WTC11 (cell line): ENCODE results near the gene KCNJ1. TPM values are rescaled to one million over a fixed set of nuclear protein-coding genes. Genes with fewer than 3 reads are reported as not detected.

ENCODE experiments used
- ATAC-seq: fragments of 200-7000 bp; cut with Tn5 transposase; 2 replicates; pipeline ENCODE4 v1.10.0; 2021; ENCODE audit warnings: mild to moderate bottlenecking, moderate library complexity
- CTCF ChIA-PET: fragments of 300-600 bp; sonication (Branson Sonifier 250); formaldehyde crosslinking; loops from one replicate; lab custom pipeline; 2021; ENCODE audit warnings: antibody characterized with exemption; lab: Charles Lee
- POLR2A ChIA-PET: fragments of 350-600 bp; sonication (Branson Sonifier 250); formaldehyde crosslinking; loops from one replicate; lab custom pipeline; 2021; ENCODE audit warnings: antibody characterized with exemption; lab: Charles Lee
- DNase-seq: peaks from one replicate; pipeline ENCODE4 v3.0.0; 2021; ENCODE audit warnings: low spot score
- H3K27ac Mint-ChIP-seq: 2 replicates; pipeline ENCODE4 v1.8.0; 2021; ENCODE audit warnings: mixed read lengths
- H3K27me3 Mint-ChIP-seq: 2 replicates; pipeline ENCODE4 v1.8.0; 2021; ENCODE audit warnings: low read depth, mild to moderate bottlenecking, moderate library complexity, mixed read lengths
- H3K36me3 Mint-ChIP-seq: 2 replicates; pipeline ENCODE4 v1.8.0; 2021; ENCODE audit warnings: mixed read lengths
- H3K4me1 Mint-ChIP-seq: 2 replicates; pipeline ENCODE4 v1.8.0; 2022; ENCODE audit warnings: mixed read lengths
- H3K4me3 Mint-ChIP-seq: 2 replicates; pipeline ENCODE4 v1.8.0; 2021; ENCODE audit warnings: mild to moderate bottlenecking, moderate library complexity, mixed read lengths
- H3K9me3 Mint-ChIP-seq: 2 replicates; pipeline ENCODE4 v1.8.0; 2021; ENCODE audit warnings: mixed read lengths
- AR ChIP-seq: fragments of 250-450 bp; sonication (Bioruptor Pico); IDR thresholded peaks from 2 replicates; pipeline ENCODE4 v1.9.0; 2021; ENCODE audit warnings: mild to moderate bottlenecking
- ATF1 ChIP-seq: sonication (generic); formaldehyde crosslinking; IDR thresholded peaks from 2 replicates; pipeline ENCODE4 v1.8.1; 2023; ENCODE audit warnings: mild to moderate bottlenecking, moderate library complexity, missing genetic modification reagents
- CTCF ChIP-seq: fragments of 200-600 bp; IDR thresholded peaks from 2 replicates; pipeline ENCODE4 v1.8.0; 2022; ENCODE audit warnings: antibody characterized with exemption
- FOXP1 ChIP-seq: sonication (generic); formaldehyde crosslinking; IDR thresholded peaks from 2 replicates; pipeline ENCODE4 v1.8.0; 2022; ENCODE audit warnings: missing genetic modification reagents, mild to moderate bottlenecking, moderate library complexity, borderline replicate concordance
- FOXP4 ChIP-seq: sonication (generic); formaldehyde crosslinking; IDR thresholded peaks from 2 replicates; pipeline ENCODE4 v1.8.0; 2022; ENCODE audit warnings: mild to moderate bottlenecking, missing genetic modification reagents
- MXD4 ChIP-seq: fragments of 250-450 bp; sonication (Bioruptor Pico); IDR thresholded peaks from 2 replicates; pipeline ENCODE4 v1.8.0; 2021; ENCODE audit warnings: mild to moderate bottlenecking, moderate library complexity, borderline replicate concordance
- NR3C1 ChIP-seq: sonication (generic); formaldehyde crosslinking; conservative IDR thresholded peaks from 2 replicates; pipeline ENCODE4 v1.8.1; 2023; ENCODE audit warnings: low read depth, mild to moderate bottlenecking, missing genetic modification reagents
- PRRX2 ChIP-seq: fragments of 250-450 bp; sonication (Bioruptor Pico); IDR thresholded peaks from 2 replicates; pipeline ENCODE4 v1.8.0; 2021; ENCODE audit warnings: mild to moderate bottlenecking
- TEAD4 ChIP-seq: sonication (generic); formaldehyde crosslinking; IDR thresholded peaks from 2 replicates; pipeline ENCODE4 v1.8.0; 2022; ENCODE audit warnings: mild to moderate bottlenecking, missing genetic modification reagents
- TP53 ChIP-seq: sonication (generic); formaldehyde crosslinking; IDR thresholded peaks from 2 replicates; pipeline ENCODE4 v1.8.1; 2023; ENCODE audit warnings: mild to moderate bottlenecking, missing genetic modification reagents
- ZNF396 ChIP-seq: fragments of 250-450 bp; sonication (Bioruptor Pico); IDR thresholded peaks from 2 replicates; pipeline ENCODE4 v1.8.0; 2021; ENCODE audit warnings: mild to moderate bottlenecking, moderate library complexity, borderline replicate concordance
- total RNA-seq: library from RNA; stranded (reverse); gene quantifications from 3 replicates; pipeline ENCODE4 v1.2.3, GENCODE V29; 2021
- TF ChIP-seq, protein P1 (sequence below): sonication (generic); formaldehyde crosslinking; conservative IDR thresholded peaks from 2 replicates; pipeline ENCODE4 v1.8.1; 2022; ENCODE audit warnings: mild to moderate bottlenecking, missing genetic modification reagents
- TF ChIP-seq, protein P2 (sequence below): sonication (generic); formaldehyde crosslinking; conservative IDR thresholded peaks from 2 replicates; pipeline ENCODE4 v1.8.1; 2023; ENCODE audit warnings: mild to moderate bottlenecking, low read depth, missing genetic modification reagents, moderate library complexity
- TF ChIP-seq, protein P3 (sequence below): fragments of 250-450 bp; sonication (Bioruptor Pico); IDR thresholded peaks from 2 replicates; pipeline ENCODE4 v1.9.0; 2021; ENCODE audit warnings: mild to moderate bottlenecking, borderline replicate concordance

Gene KCNJ1
- total RNA-seq, 1 experiment from 2014 or later: 0.24 TPM

DNA sequence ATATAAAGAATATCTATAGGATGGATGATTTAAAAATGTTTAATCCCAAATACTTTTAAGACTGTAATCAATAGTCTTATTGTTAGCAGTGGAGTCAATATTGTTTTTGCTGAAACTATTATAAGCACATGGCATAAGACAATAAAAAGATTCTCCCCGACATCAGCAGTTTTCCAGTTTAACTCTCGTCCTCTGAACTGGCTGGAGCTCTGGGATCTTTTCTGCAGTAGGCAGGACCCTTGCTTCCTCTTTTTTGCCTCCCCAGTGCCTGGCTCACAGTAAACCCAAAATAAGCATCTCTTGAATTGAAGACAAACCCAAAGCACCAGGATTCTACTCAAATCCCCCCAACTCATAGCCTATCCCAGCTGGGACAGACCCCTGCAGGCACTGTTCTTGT is 32.9 kb downstream of the KCNJ1 start (continued):
- TF ChIP-seq MXD4 (no peak), TP53 (CRISPR knock-in tag) (no peak), FOXP1 (CRISPR knock-in tag) (no peak), NR3C1 (CRISPR knock-in tag) (no peak), ATF1 (CRISPR knock-in tag) (no peak), FOXP4 (CRISPR knock-in tag) (no peak), TEAD4 (CRISPR knock-in tag) (no peak), PRRX2 (CRISPR knock-in tag) (no peak)
- TF ChIP-seq, protein P1, sequence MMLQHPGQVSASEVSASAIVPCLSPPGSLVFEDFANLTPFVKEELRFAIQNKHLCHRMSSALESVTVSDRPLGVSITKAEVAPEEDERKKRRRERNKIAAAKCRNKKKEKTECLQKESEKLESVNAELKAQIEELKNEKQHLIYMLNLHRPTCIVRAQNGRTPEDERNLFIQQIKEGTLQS (CRISPR knock-in tag): no peak
- TF ChIP-seq, protein P2, sequence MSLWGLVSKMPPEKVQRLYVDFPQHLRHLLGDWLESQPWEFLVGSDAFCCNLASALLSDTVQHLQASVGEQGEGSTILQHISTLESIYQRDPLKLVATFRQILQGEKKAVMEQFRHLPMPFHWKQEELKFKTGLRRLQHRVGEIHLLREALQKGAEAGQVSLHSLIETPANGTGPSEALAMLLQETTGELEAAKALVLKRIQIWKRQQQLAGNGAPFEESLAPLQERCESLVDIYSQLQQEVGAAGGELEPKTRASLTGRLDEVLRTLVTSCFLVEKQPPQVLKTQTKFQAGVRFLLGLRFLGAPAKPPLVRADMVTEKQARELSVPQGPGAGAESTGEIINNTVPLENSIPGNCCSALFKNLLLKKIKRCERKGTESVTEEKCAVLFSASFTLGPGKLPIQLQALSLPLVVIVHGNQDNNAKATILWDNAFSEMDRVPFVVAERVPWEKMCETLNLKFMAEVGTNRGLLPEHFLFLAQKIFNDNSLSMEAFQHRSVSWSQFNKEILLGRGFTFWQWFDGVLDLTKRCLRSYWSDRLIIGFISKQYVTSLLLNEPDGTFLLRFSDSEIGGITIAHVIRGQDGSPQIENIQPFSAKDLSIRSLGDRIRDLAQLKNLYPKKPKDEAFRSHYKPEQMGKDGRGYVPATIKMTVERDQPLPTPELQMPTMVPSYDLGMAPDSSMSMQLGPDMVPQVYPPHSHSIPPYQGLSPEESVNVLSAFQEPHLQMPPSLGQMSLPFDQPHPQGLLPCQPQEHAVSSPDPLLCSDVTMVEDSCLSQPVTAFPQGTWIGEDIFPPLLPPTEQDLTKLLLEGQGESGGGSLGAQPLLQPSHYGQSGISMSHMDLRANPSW (CRISPR knock-in tag): no peak

GRCh38 chr11:128832121-128832497 is 35.0 kb downstream of the KCNJ1 start:
- DNase-seq (no peak), ATAC-seq (no peak)
- Mint-ChIP-seq H3K4me1 (peaks cover 32% of the 10 kb centered on the region), H3K4me3 (no peak overlapping the region), H3K27ac (no peak overlapping the region), H3K36me3 (no peaks in the 10 kb centered on the region), H3K9me3 (no peaks in the 10 kb centered on the region), H3K27me3 (no peaks in the 10 kb centered on the region)
- ChIA-PET POLR2A (no interaction called here), CTCF (interaction anchor here (0.7 to 6.1 kb wide), 30 partner anchors 13 to 674 kb away, joined by 3 to 52 read pairs (median 8); no protein-coding TSS in a partner anchor)
- TF ChIP-seq, protein P3, sequence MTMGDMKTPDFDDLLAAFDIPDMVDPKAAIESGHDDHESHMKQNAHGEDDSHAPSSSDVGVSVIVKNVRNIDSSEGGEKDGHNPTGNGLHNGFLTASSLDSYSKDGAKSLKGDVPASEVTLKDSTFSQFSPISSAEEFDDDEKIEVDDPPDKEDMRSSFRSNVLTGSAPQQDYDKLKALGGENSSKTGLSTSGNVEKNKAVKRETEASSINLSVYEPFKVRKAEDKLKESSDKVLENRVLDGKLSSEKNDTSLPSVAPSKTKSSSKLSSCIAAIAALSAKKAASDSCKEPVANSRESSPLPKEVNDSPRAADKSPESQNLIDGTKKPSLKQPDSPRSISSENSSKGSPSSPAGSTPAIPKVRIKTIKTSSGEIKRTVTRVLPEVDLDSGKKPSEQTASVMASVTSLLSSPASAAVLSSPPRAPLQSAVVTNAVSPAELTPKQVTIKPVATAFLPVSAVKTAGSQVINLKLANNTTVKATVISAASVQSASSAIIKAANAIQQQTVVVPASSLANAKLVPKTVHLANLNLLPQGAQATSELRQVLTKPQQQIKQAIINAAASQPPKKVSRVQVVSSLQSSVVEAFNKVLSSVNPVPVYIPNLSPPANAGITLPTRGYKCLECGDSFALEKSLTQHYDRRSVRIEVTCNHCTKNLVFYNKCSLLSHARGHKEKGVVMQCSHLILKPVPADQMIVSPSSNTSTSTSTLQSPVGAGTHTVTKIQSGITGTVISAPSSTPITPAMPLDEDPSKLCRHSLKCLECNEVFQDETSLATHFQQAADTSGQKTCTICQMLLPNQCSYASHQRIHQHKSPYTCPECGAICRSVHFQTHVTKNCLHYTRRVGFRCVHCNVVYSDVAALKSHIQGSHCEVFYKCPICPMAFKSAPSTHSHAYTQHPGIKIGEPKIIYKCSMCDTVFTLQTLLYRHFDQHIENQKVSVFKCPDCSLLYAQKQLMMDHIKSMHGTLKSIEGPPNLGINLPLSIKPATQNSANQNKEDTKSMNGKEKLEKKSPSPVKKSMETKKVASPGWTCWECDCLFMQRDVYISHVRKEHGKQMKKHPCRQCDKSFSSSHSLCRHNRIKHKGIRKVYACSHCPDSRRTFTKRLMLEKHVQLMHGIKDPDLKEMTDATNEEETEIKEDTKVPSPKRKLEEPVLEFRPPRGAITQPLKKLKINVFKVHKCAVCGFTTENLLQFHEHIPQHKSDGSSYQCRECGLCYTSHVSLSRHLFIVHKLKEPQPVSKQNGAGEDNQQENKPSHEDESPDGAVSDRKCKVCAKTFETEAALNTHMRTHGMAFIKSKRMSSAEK: no peak
- no peak for TF ChIP-seq ZNF396 (CRISPR knock-in tag)

GRCh38 chr11:128831174-128832120 is 35.6 kb downstream of the KCNJ1 start:
- CTCF ChIA-PET: interaction anchor here (0.6 to 6.1 kb wide), 50 partner anchors 10 to 793 kb away, joined by 3 to 52 read pairs (median 5); no protein-coding TSS in a partner anchor
- DNase-seq: peak; percentile 89
- no peak for TF ChIP-seq AR (CRISPR knock-in tag)
- TF ChIP-seq CTCF: peak; percentile 94
- no peaks in the 10 kb centered on the region for H3K36me3 Mint-ChIP-seq
- H3K9me3 Mint-ChIP-seq: no peaks in the 10 kb centered on the region
- peaks cover 25% of the 10 kb centered on the region for H3K4me1 Mint-ChIP-seq
- peak; percentile 89 for ATAC-seq
- H3K4me3 Mint-ChIP-seq: no peak overlapping the region
- H3K27me3 Mint-ChIP-seq: no peaks in the 10 kb centered on the region
- H3K27ac Mint-ChIP-seq: no peak overlapping the region
- POLR2A ChIA-PET: no interaction called here
